IPS-15b (cell line): Measurements from ENCODE around the gene CLPX.

ENCODE experiments used
- H3K27me3 ChIP-seq: one replicate; pipeline ENCODE4 v1.6.1; 2013; ENCODE audit warnings: low read length; ENCODE audit not compliant: control insufficient read depth, insufficient read depth
- H3K36me3 ChIP-seq: one replicate; pipeline ENCODE4 v1.6.1; 2013; ENCODE audit warnings: low read length; ENCODE audit not compliant: control insufficient read depth, insufficient read depth
- H3K4me1 ChIP-seq: one replicate; pipeline ENCODE4 v1.6.1; 2013; ENCODE audit warnings: mild to moderate bottlenecking, low read length; ENCODE audit not compliant: control insufficient read depth, insufficient read depth
- H3K4me3 ChIP-seq: one replicate; pipeline ENCODE4 v1.5.1; 2013; ENCODE audit warnings: low read depth, low read length
- H3K9ac ChIP-seq: one replicate; pipeline ENCODE4 v1.6.1; 2013; ENCODE audit warnings: low read depth, mild to moderate bottlenecking, low read length
- H3K9me3 ChIP-seq: one replicate; pipeline ENCODE4 v1.6.1; 2013; ENCODE audit warnings: mild to moderate bottlenecking, low read length; ENCODE audit not compliant: control insufficient read depth, insufficient read depth

CLPX gene

DNA sequence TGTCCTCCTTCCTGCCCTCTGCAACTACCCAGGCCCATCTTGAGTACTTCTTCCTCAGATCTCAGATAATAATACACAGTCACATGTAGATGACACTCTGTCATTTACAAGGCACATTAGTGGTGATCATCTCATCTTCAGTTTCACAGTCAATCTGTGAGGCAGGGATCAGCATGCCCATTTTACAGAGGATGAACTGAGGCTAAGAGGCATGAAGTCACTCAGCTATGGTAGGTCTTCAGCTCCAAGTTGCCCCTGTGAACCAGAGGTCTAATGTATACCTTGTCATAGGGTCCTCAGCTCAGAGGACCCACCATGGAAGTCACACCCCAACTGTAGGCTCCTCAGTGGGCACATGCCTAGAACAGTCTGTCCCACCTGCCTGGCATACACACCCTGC, 30.4 kb upstream of the CLPX start:
- peaks cover 3% of the 10 kb centered on the region for H3K27me3 ChIP-seq
- H3K36me3 ChIP-seq: no peaks in the 10 kb centered on the region
- no peak overlapping the region for H3K4me3 ChIP-seq
- peaks cover 6% of the 10 kb centered on the region for H3K4me1 ChIP-seq
- H3K9ac ChIP-seq: no peak overlapping the region
- H3K9me3 ChIP-seq: no peaks in the 10 kb centered on the region

DNA sequence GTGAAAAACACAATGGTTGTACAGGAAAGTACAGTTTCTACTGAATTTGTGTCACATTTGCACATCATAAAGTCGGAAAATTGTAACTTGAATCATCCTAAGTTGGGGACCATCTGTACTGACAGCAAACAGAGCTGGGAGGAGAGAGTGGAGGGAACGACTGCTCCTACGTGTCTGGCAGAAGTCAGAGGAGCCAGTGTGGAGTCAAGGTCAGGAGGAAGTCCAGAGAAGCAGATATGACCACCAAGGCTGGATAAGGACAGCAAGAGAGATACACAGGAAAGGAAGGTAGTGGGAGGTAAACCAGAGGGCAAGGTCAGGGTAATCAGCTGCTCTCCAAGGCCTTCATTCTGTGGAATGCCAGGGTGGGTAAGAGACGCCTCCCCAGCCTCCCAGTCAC, 28.9 kb upstream of the CLPX start:
- Histone ChIP-seq H3K27me3 (peaks cover 3% of the 10 kb centered on the region), H3K9ac (no peak overlapping the region), H3K36me3 (no peaks in the 10 kb centered on the region), H3K4me1 (peaks cover 6% of the 10 kb centered on the region), H3K9me3 (no peaks in the 10 kb centered on the region), H3K4me3 (no peak overlapping the region)

DNA sequence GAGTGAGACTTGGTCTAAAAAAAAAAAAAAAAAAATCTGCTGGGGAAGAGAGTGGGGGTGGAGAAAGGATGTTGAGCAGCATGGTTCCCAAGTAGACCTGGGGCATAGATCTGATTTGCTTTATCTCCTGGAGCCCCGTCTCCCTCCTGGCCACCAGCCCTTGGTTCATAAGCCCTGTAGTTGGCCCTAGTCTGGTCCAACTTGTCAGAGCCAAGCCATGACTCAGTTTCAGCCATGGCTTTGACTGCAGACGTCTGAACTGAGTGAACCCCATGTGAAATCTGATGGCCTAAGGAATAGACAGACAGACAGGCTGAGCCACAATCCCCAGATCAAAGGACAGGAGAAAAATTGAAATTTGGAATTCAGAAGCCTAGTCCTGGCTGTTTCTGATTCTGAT, 28.1 kb upstream of the CLPX start:
- no peaks in the 10 kb centered on the region for H3K36me3 ChIP-seq
- no peak overlapping the region for H3K9ac ChIP-seq
- H3K9me3 ChIP-seq: no peaks in the 10 kb centered on the region
- H3K27me3 ChIP-seq: peaks cover 3% of the 10 kb centered on the region
- H3K4me1 ChIP-seq: peaks cover 6% of the 10 kb centered on the region
- H3K4me3 ChIP-seq: no peak overlapping the region

- Histone ChIP-seq H3K27me3 (peaks cover 3% of the 10 kb centered on the region), H3K4me3 (no peak overlapping the region), H3K9me3 (no peaks in the 10 kb centered on the region), H3K36me3 (no peaks in the 10 kb centered on the region), H3K4me1 (peaks cover 6% of the 10 kb centered on the region), H3K9ac (no peak overlapping the region)
Observed at GRCh38 chr15:65212097-65212496, 27.0 kb upstream of the CLPX start.

DNA sequence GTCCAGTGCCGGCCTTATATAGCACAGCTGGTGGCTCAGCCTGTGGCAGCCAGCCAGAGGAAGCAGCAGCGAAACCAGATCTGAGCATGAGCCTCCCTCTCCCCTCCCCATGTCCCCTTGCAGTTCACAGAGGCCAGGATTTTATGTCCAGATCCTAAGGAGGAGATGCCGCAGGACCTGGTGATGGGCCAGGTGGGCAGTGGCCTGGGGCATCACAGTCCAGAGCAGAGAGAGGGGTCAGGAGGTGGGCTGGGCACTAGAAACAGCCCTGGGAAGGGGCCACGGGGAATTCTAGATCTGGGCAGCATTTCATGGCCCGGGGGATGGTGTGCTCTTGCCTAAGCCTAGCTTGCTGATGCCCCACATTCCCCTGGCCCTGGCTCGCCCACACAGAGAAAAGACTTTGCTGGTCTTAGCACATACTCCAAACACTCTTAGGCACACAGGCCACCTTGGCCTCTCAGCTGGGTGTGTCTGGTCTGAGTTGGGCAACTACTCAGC, 26.4 kb upstream of the CLPX start:
- H3K4me3 ChIP-seq: no peak overlapping the region
- peaks cover 3% of the 10 kb centered on the region for H3K27me3 ChIP-seq
- no peak overlapping the region for H3K9ac ChIP-seq
- peaks cover 6% of the 10 kb centered on the region for H3K4me1 ChIP-seq
- no peaks in the 10 kb centered on the region for H3K36me3 ChIP-seq
- H3K9me3 ChIP-seq: no peaks in the 10 kb centered on the region

GRCh38 chr15:65210770-65211481, 25.8 kb upstream of the CLPX start, which contains the start of gene CILP:
Gene CILP (minus strand): TSS chr15:65211473. CDS start chr15:65209755, 1,718 bp downstream.
- Histone ChIP-seq H3K4me1 (peaks cover 6% of the 10 kb centered on the region), H3K36me3 (no peaks in the 10 kb centered on the region), H3K4me3 (no peak within 1 kb of the TSS), H3K9ac (no peak within 1 kb of the TSS), H3K27me3 (peaks cover 3% of the 10 kb centered on the region), H3K9me3 (no peaks in the 10 kb centered on the region)

DNA sequence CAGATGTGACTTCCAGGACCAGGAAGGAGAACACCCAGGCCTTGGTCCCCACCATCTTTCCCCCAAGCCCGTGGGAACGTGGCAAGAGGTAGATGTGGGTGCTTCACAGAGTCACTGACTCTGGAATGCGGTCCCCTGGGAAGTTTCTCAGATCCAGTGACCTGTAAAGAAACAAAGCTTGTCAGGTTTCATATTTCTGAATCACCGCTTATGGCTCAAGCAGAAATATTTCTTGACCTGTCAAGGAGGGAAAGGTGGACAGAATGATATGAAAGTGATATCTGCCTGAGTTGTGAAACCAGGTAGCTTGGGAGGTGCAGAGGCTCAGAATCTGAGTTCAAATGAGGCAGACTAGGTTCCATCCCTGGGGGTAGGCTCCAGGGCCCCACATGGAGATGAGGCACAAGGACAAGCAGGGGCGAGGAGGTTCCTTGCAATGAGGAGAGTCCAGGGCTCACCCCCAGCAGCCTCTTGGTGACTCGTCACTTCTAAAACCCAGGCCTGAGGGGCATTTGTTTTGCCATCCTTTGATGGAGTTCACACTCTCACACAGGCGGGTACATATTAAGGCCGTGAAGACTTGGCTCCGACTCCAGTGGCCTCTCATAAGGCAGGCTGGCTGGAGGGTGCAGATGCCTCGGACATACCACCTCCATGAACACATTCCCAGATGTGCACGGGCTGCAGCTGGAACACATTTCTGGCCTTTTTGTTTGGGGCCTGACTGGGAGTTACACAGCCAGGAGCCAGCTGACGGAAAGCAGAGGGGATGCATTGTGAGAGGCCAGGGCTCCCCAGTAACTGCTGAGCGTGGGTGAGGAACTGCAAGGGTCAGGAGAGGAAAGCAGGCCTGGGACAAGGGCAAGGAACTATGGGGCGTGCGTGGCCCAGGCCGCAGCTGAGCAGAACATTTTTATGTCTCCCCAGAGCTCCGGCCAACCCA, 24.8 kb upstream of the CLPX start:
- H3K9ac ChIP-seq: no peak overlapping the region

DNA sequence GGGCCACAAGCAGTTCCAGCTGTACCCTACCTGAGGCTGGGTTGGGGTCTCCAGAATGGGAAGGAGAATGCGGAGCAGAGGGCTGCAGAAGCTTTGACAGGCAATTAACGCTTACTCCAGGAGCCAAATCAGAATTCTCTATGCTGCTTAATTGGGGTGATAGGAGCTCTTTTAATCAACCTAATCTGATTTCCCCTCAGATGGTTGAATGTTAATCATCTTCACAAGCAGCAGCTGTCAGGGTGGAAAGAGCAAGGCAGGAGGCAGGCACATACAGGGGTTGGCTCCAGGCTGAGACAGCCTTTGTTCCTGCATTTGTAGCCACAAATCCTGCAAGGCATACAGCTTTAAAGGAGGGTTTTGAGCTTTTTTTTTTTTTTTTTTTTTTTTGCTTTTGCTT, 23.5 kb upstream of the CLPX start:
- Histone ChIP-seq H3K27me3 (peaks cover 3% of the 10 kb centered on the region), H3K4me3 (no peak overlapping the region), H3K36me3 (no peaks in the 10 kb centered on the region), H3K9me3 (no peaks in the 10 kb centered on the region), H3K4me1 (peaks cover 6% of the 10 kb centered on the region), H3K9ac (no peak overlapping the region)

More for the DNA sequence above, 24.8 kb upstream of the CLPX start:
- H3K36me3 ChIP-seq: no peaks in the 10 kb centered on the region
- peaks cover 6% of the 10 kb centered on the region for H3K4me1 ChIP-seq
- no peak overlapping the region for H3K4me3 ChIP-seq
- peaks cover 3% of the 10 kb centered on the region for H3K27me3 ChIP-seq
- H3K9me3 ChIP-seq: no peaks in the 10 kb centered on the region

- H3K9ac ChIP-seq: no peak overlapping the region
- no peak overlapping the region for H3K4me3 ChIP-seq
- no peaks in the 10 kb centered on the region for H3K27me3 ChIP-seq
- H3K9me3 ChIP-seq: no peaks in the 10 kb centered on the region
- H3K36me3 ChIP-seq: no peaks in the 10 kb centered on the region
- H3K4me1 ChIP-seq: peaks cover 5% of the 10 kb centered on the region
Observed at GRCh38 chr15:65207280-65207840, 22.2 kb upstream of the CLPX start.

- no peak overlapping the region for H3K4me3 ChIP-seq
- no peaks in the 10 kb centered on the region for H3K9me3 ChIP-seq
- no peaks in the 10 kb centered on the region for H3K36me3 ChIP-seq
- H3K4me1 ChIP-seq: peaks cover 3% of the 10 kb centered on the region
- H3K9ac ChIP-seq: no peak overlapping the region
- H3K27me3 ChIP-seq: no peaks in the 10 kb centered on the region
Observed at GRCh38 chr15:65206750-65207149, 21.6 kb upstream of the CLPX start.

GRCh38 chr15:65204931-65205660, 20.0 kb upstream of the CLPX start:
- no peak overlapping the region for H3K9ac ChIP-seq
- no peaks in the 10 kb centered on the region for H3K36me3 ChIP-seq
- no peaks in the 10 kb centered on the region for H3K9me3 ChIP-seq
- H3K4me3 ChIP-seq: no peak overlapping the region
- no peaks in the 10 kb centered on the region for H3K4me1 ChIP-seq
- no peaks in the 10 kb centered on the region for H3K27me3 ChIP-seq
